ENCODE measurements around the gene MTA1. TPM values are rescaled to one million over a fixed set of nuclear protein-coding genes. Genes with fewer than 3 reads are reported as not detected.

The MTA1 gene
- total and polyA plus RNA-seq, 11 donors: 71.8 to 191 (median 109) TPM

- peaks cover 0 to 25% (median 11%) of the 10 kb centered on the region in 9 donors for H3K36me3 ChIP-seq
- H3K27ac ChIP-seq: no peak overlapping the region
- intact Hi-C loops (cut with DNase I): no loop called here
- DNase-seq: peak in 1 of 5 donors; percentile 53
- WGBS, 4 donors: 88 to 95% (median 90%) methylated on average over 5 to 18 of the region's 18 CpGs
- H3K9me3 ChIP-seq: peaks cover 0 to 8% (median 0%) of the 10 kb centered on the region in 12 donors
- TF ChIP-seq POLR2A (IDR thresholded peaks at IDR 0.05) (no peak), CTCF (IDR thresholded peaks at IDR 0.05) (no peak)
- peaks cover 0 to 17% (median 0%) of the 10 kb centered on the region in 12 donors for H3K4me1 ChIP-seq
- no peak for ATAC-seq
- H3K27me3 ChIP-seq: no peaks in the 10 kb centered on the region
- H3K4me3 ChIP-seq: no peak overlapping the region
These were observed 18.3 kb downstream of the MTA1 start for GRCh38 chr14:105437723-105438500.

GRCh38 chr14:105439179-105439578 lies 19.6 kb downstream of the MTA1 start:
- WGBS, 4 donors: 87 to 91% (median 90%) methylated on average over 4 to 11 of the region's 11 CpGs

GRCh38 chr14:105439710-105440553 lies 20.3 kb downstream of the MTA1 start:
- H3K4me3 ChIP-seq: no peak overlapping the region
- ATAC-seq (peak in 1 of 4 donors; percentile 10), DNase-seq (peak in 1 of 5 donors; percentile 58)
- H3K36me3 ChIP-seq: peaks cover 0 to 30% (median 16%) of the 10 kb centered on the region in 9 donors
- whole genome bisulfite sequencing, 4 donors: 73 to 96% (median 89%) methylated on average over 11 to 33 of the region's 33 CpGs
- H3K27me3 ChIP-seq: no peaks in the 10 kb centered on the region
- H3K9me3 ChIP-seq: peaks cover 0 to 8% (median 0%) of the 10 kb centered on the region in 12 donors
- H3K4me1 ChIP-seq: peaks cover 0 to 17% (median 0%) of the 10 kb centered on the region in 12 donors
- intact Hi-C loops (cut with DNase I): loop anchor here in 4 of 10 donors (10.0 kb wide), 2 partner anchors 65 to 85 kb away; partner anchors contain the start of gene TMEM121 (in 1 of the 4)
- H3K27ac ChIP-seq: no peak overlapping the region
- TF ChIP-seq CTCF (IDR thresholded peaks at IDR 0.05): no peak
- no peak for TF ChIP-seq POLR2A (IDR thresholded peaks at IDR 0.05)

More at GRCh38 chr14:105439179-105439578, 19.6 kb downstream of the MTA1 start:
- Histone ChIP-seq H3K9me3 (peaks cover 0 to 8% (median 0%) of the 10 kb centered on the region in 12 donors), H3K27me3 (no peaks in the 10 kb centered on the region), H3K4me1 (peaks cover 0 to 17% (median 0%) of the 10 kb centered on the region in 12 donors), H3K27ac (no peak overlapping the region), H3K36me3 (peaks cover 0 to 30% (median 16%) of the 10 kb centered on the region in 9 donors), H3K4me3 (no peak overlapping the region)
- ATAC-seq (no peak), DNase-seq (peak in 1 of 5 donors; percentile 47)
- intact Hi-C loops (cut with DNase I): no loop called here
- TF ChIP-seq CTCF (IDR thresholded peaks at IDR 0.05) (no peak), POLR2A (IDR thresholded peaks at IDR 0.05) (no peak)

Data from heart left ventricle (tissue), 16 donors.